Measurements from ENCODE around the gene NOC2L.

NOC2L gene

GRCh38 chr1:932776-933602 lies 26.1 kb downstream of the NOC2L start:
- no peak for DNase-seq
- Histone ChIP-seq H3K36me3 (ENCODE audit: control insufficient read depth in 4 of 4, insufficient read depth in 4 of 4, low read length in 3 of 4) (no peaks in the 10 kb centered on the region), H3K9me3 (ENCODE audit: control extremely low read depth in 1 of 5, control insufficient read depth in 4 of 5, insufficient read depth in 2 of 5, low read depth in 1 of 5, low read length in 4 of 5) (no peaks in the 10 kb centered on the region), H3K4me3 (ENCODE audit: control insufficient read depth in 1 of 7, extremely low read depth in 1 of 7, insufficient read depth in 4 of 7, low read depth in 2 of 7, low read length in 6 of 7) (no peak overlapping the region), H3K27ac (ENCODE audit: insufficient read depth in 1 of 2, low read depth in 1 of 2, low read length in 2 of 2, poor library complexity in 1 of 2, severe bottlenecking in 2 of 2) (no peak overlapping the region), H3K27me3 (replicated peaks in 2 of 5; ENCODE audit: control insufficient read depth in 4 of 5, insufficient read depth in 5 of 5, low read length in 4 of 5) (peaks cover 0 to 58% (median 6%) of the 10 kb centered on the region in 5 experiments), H3K4me1 (ENCODE audit: control extremely low read depth in 1 of 4, control insufficient read depth in 4 of 4, insufficient read depth in 4 of 4, low read length in 3 of 4) (peaks cover 0 to 8% (median 6%) of the 10 kb centered on the region in 4 experiments)
- POLR2A ChIA-PET = no interaction called here
- WGBS (ENCODE audit: insufficient coverage) = 94% methylated on average over 18 of the region's 25 CpGs
- CTCF ChIA-PET = interaction anchor here (1.2 to 1.6 kb wide), 2 partner anchors 19 to 27 kb away, joined by 3 to 5 read pairs; no protein-coding TSS in a partner anchor

GRCh38 chr1:932173-932510 lies 26.9 kb downstream of the NOC2L start:
- Histone ChIP-seq H3K27me3 (replicated peaks in 2 of 5; ENCODE audit: control insufficient read depth in 4 of 5, insufficient read depth in 5 of 5, low read length in 4 of 5) (peaks cover 0 to 66% (median 8%) of the 10 kb centered on the region in 5 experiments), H3K4me1 (ENCODE audit: control extremely low read depth in 1 of 4, control insufficient read depth in 4 of 4, insufficient read depth in 4 of 4, low read length in 3 of 4) (peaks cover 0 to 8% (median 6%) of the 10 kb centered on the region in 4 experiments), H3K36me3 (ENCODE audit: control insufficient read depth in 4 of 4, insufficient read depth in 4 of 4, low read length in 3 of 4) (no peaks in the 10 kb centered on the region), H3K27ac (ENCODE audit: insufficient read depth in 1 of 2, low read depth in 1 of 2, low read length in 2 of 2, poor library complexity in 1 of 2, severe bottlenecking in 2 of 2) (no peak overlapping the region), H3K4me3 (ENCODE audit: control insufficient read depth in 1 of 7, extremely low read depth in 1 of 7, insufficient read depth in 4 of 7, low read depth in 2 of 7, low read length in 6 of 7) (no peak overlapping the region), H3K9me3 (ENCODE audit: control extremely low read depth in 1 of 5, control insufficient read depth in 4 of 5, insufficient read depth in 2 of 5, low read depth in 1 of 5, low read length in 4 of 5) (no peaks in the 10 kb centered on the region)
- WGBS (ENCODE audit: insufficient coverage) = 95% methylated on average over 15 of the region's 16 CpGs
- ChIA-PET POLR2A (no interaction called here), CTCF (interaction anchor here (0.8 kb wide), 1 partner anchor 9 kb away, joined by 3 read pairs; no protein-coding TSS in a partner anchor)
- no peak for DNase-seq

- Histone ChIP-seq H3K4me1 (ENCODE audit: control extremely low read depth in 1 of 4, control insufficient read depth in 4 of 4, insufficient read depth in 4 of 4, low read length in 3 of 4) (peaks cover 0 to 8% (median 6%) of the 10 kb centered on the region in 4 experiments), H3K4me3 (ENCODE audit: control insufficient read depth in 1 of 7, extremely low read depth in 1 of 7, insufficient read depth in 4 of 7, low read depth in 2 of 7, low read length in 6 of 7) (no peak overlapping the region), H3K36me3 (ENCODE audit: control insufficient read depth in 4 of 4, insufficient read depth in 4 of 4, low read length in 3 of 4) (no peaks in the 10 kb centered on the region), H3K27me3 (replicated peaks in 2 of 5; ENCODE audit: control insufficient read depth in 4 of 5, insufficient read depth in 5 of 5, low read length in 4 of 5) (peaks cover 0 to 66% (median 10%) of the 10 kb centered on the region in 5 experiments), H3K9me3 (ENCODE audit: control extremely low read depth in 1 of 5, control insufficient read depth in 4 of 5, insufficient read depth in 2 of 5, low read depth in 1 of 5, low read length in 4 of 5) (no peaks in the 10 kb centered on the region), H3K27ac (ENCODE audit: insufficient read depth in 1 of 2, low read depth in 1 of 2, low read length in 2 of 2, poor library complexity in 1 of 2, severe bottlenecking in 2 of 2) (no peak overlapping the region)
- 61% methylated on average over 9 of the region's 15 CpGs for WGBS (ENCODE audit: insufficient coverage)
- ChIA-PET POLR2A (no interaction called here), CTCF (interaction anchor here (0.8 to 4.0 kb wide), 4 partner anchors 8 to 27 kb away, joined by 3 to 20 read pairs (median 4); no protein-coding TSS in a partner anchor)
- no peak for DNase-seq
These were observed 27.5 kb downstream of the NOC2L start for GRCh38 chr1:931380-932172.

GRCh38 chr1:930633-931138 lies 28.4 kb downstream of the NOC2L start:
- H3K4me1 ChIP-seq (ENCODE audit: control extremely low read depth in 1 of 4, control insufficient read depth in 4 of 4, insufficient read depth in 4 of 4, low read length in 3 of 4) = peaks cover 0 to 11% (median 10%) of the 10 kb centered on the region in 4 experiments
- no peak for DNase-seq
- H3K4me3 ChIP-seq (ENCODE audit: control insufficient read depth in 1 of 7, extremely low read depth in 1 of 7, insufficient read depth in 4 of 7, low read depth in 2 of 7, low read length in 6 of 7) = no peak overlapping the region
- H3K9me3 ChIP-seq (ENCODE audit: control extremely low read depth in 1 of 5, control insufficient read depth in 4 of 5, insufficient read depth in 2 of 5, low read depth in 1 of 5, low read length in 4 of 5) = no peaks in the 10 kb centered on the region
- ChIA-PET POLR2A (no interaction called here), CTCF (interaction anchor here (0.8 to 4.0 kb wide), 5 partner anchors 7 to 26 kb away, joined by 3 to 20 read pairs (median 4); no protein-coding TSS in a partner anchor)
- H3K36me3 ChIP-seq (ENCODE audit: control insufficient read depth in 4 of 4, insufficient read depth in 4 of 4, low read length in 3 of 4) = no peaks in the 10 kb centered on the region
- no peak overlapping the region for H3K27ac ChIP-seq (ENCODE audit: insufficient read depth in 1 of 2, low read depth in 1 of 2, low read length in 2 of 2, poor library complexity in 1 of 2, severe bottlenecking in 2 of 2)
- WGBS (ENCODE audit: insufficient coverage) = 89% methylated on average over 15 of the region's 18 CpGs
- H3K27me3 ChIP-seq (replicated peaks in 2 of 5; ENCODE audit: control insufficient read depth in 4 of 5, insufficient read depth in 5 of 5, low read length in 4 of 5) = peaks cover 0 to 66% (median 16%) of the 10 kb centered on the region in 5 experiments

- ChIA-PET CTCF (interaction anchor here (0.6 to 4.0 kb wide), 6 partner anchors 8 to 72 kb away, joined by 3 to 22 read pairs (median 9); no protein-coding TSS in a partner anchor), POLR2A (no interaction called here)
- WGBS (ENCODE audit: insufficient coverage) = 97% methylated on average over 30 of the region's 40 CpGs
These were observed 29.1 kb downstream of the NOC2L start for GRCh38 chr1:929712-930632.

GRCh38 chr1:928825-929661 lies 30.0 kb downstream of the NOC2L start:
- 86% methylated on average over 31 of the region's 40 CpGs for WGBS (ENCODE audit: insufficient coverage)
- H3K27ac ChIP-seq (ENCODE audit: insufficient read depth in 1 of 2, low read depth in 1 of 2, low read length in 2 of 2, poor library complexity in 1 of 2, severe bottlenecking in 2 of 2) = no peak overlapping the region
- H3K4me1 ChIP-seq (ENCODE audit: control extremely low read depth in 1 of 4, control insufficient read depth in 4 of 4, insufficient read depth in 4 of 4, low read length in 3 of 4) = peaks cover 0 to 26% (median 21%) of the 10 kb centered on the region in 4 experiments
- POLR2A ChIA-PET = no interaction called here
- H3K4me3 ChIP-seq (ENCODE audit: control insufficient read depth in 1 of 7, extremely low read depth in 1 of 7, insufficient read depth in 4 of 7, low read depth in 2 of 7, low read length in 6 of 7) = no peak overlapping the region
- DNase-seq = peak in 1 of 3 donors; percentile 47
- H3K27me3 ChIP-seq (replicated peaks in 2 of 5; ENCODE audit: control insufficient read depth in 4 of 5, insufficient read depth in 5 of 5, low read length in 4 of 5) = peaks cover 0 to 73% (median 10%) of the 10 kb centered on the region in 5 experiments
- no peaks in the 10 kb centered on the region for H3K36me3 ChIP-seq (ENCODE audit: control insufficient read depth in 4 of 4, insufficient read depth in 4 of 4, low read length in 3 of 4)
- no peaks in the 10 kb centered on the region for H3K9me3 ChIP-seq (ENCODE audit: control extremely low read depth in 1 of 5, control insufficient read depth in 4 of 5, insufficient read depth in 2 of 5, low read depth in 1 of 5, low read length in 4 of 5)
- CTCF ChIA-PET = interaction anchor here (1.9 to 4.0 kb wide), 3 partner anchors 9 to 24 kb away, joined by 13 to 22 read pairs (median 20); no protein-coding TSS in a partner anchor

More at GRCh38 chr1:929712-930632, 29.1 kb downstream of the NOC2L start:
- Histone ChIP-seq H3K36me3 (ENCODE audit: control insufficient read depth in 4 of 4, insufficient read depth in 4 of 4, low read length in 3 of 4) (no peaks in the 10 kb centered on the region), H3K27ac (ENCODE audit: insufficient read depth in 1 of 2, low read depth in 1 of 2, low read length in 2 of 2, poor library complexity in 1 of 2, severe bottlenecking in 2 of 2) (no peak overlapping the region), H3K4me3 (ENCODE audit: control insufficient read depth in 1 of 7, extremely low read depth in 1 of 7, insufficient read depth in 4 of 7, low read depth in 2 of 7, low read length in 6 of 7) (no peak overlapping the region), H3K9me3 (ENCODE audit: control extremely low read depth in 1 of 5, control insufficient read depth in 4 of 5, insufficient read depth in 2 of 5, low read depth in 1 of 5, low read length in 4 of 5) (no peaks in the 10 kb centered on the region), H3K4me1 (ENCODE audit: control extremely low read depth in 1 of 4, control insufficient read depth in 4 of 4, insufficient read depth in 4 of 4, low read length in 3 of 4) (peaks cover 0 to 16% (median 12%) of the 10 kb centered on the region in 4 experiments), H3K27me3 (replicated peaks in 2 of 5; ENCODE audit: control insufficient read depth in 4 of 5, insufficient read depth in 5 of 5, low read length in 4 of 5) (peaks cover 0 to 66% (median 10%) of the 10 kb centered on the region in 5 experiments)
- no peak for DNase-seq

All from common myeloid progenitor, CD34-positive (primary cell).